Spinal cord (tissue), 10 donors: Measurements from ENCODE around the gene PSMB3. TPM values are rescaled to one million over a fixed set of nuclear protein-coding genes. Genes with fewer than 3 reads are reported as not detected.

ENCODE experiments used
- DNase-seq, 6 donors: peaks; one replicate each; pipeline versions ENCODE4 v3.0.0 to v3.0.0-alpha.2; 2013 to 2015; ENCODE audit warnings: low spot score in 6 of 6, low read depth in 4 of 6
- H3K27ac ChIP-seq: one replicate; pipeline ENCODE4 v1.5.1; 2013; ENCODE audit warnings: low read depth, low read length, control low read depth
- H3K27me3 ChIP-seq: one replicate; pipeline ENCODE4 v1.6.1; 2013; ENCODE audit warnings: low read length; ENCODE audit not compliant: control insufficient read depth, insufficient read depth
- H3K36me3 ChIP-seq: one replicate; pipeline ENCODE4 v1.6.1; 2013; ENCODE audit warnings: low read length; ENCODE audit not compliant: control insufficient read depth, insufficient read depth
- H3K4me1 ChIP-seq: one replicate; pipeline ENCODE4 v1.6.1; 2013; ENCODE audit warnings: low read length; ENCODE audit not compliant: control insufficient read depth, insufficient read depth
- H3K4me3 ChIP-seq: one replicate; pipeline ENCODE4 v1.5.1; 2013; ENCODE audit warnings: low read depth, low read length, control low read depth
- H3K9me3 ChIP-seq: one replicate; pipeline ENCODE4 v1.6.1; 2013; ENCODE audit warnings: low read length; ENCODE audit not compliant: control insufficient read depth, insufficient read depth
- WGBS: methylation state at CpG from one replicate; pipeline ENCODE4 v1.1.5; 2013; ENCODE audit warnings: missing lambda C conversion rate; ENCODE audit not compliant: insufficient coverage; 5-methylcytosine and 5-hydroxymethylcytosine counted together
- polyA plus RNA-seq, 2 donors: library from polyadenylated mRNA; unstranded; fragments of 120-200 nt; gene quantifications; one replicate each; pipeline ENCODE4 v1.2.1, GENCODE V29; 2013; ENCODE audit not compliant: insufficient read length in 2 of 2
- total RNA-seq, 2 donors: library from RNA; depleted of rRNA in 1 of 2; stranded (reverse); fragments of 120-200 nt in 1 of 2; fragments of >200 nt in 1 of 2; gene quantifications; one replicate each; pipeline versions ENCODE4 v1.2.3 to v1.2.4, GENCODE V29; 2013 to 2014
- donor health status: healthy.

Gene PSMB3
- total and polyA plus RNA-seq, 4 donors: 120 to 241 (median 136) TPM

GRCh38 chr17:38748892-38749222 lies 3.7 kb upstream of the PSMB3 start:
- peak overlapping the region; percentile 93 for H3K27ac ChIP-seq
- H3K4me1 ChIP-seq: peaks cover 74% of the 10 kb centered on the region
- H3K9me3 ChIP-seq: no peaks in the 10 kb centered on the region
- H3K27me3 ChIP-seq: no peaks in the 10 kb centered on the region
- H3K4me3 ChIP-seq: peak overlapping the region; percentile 97
- 0% methylated on average over 32 of the region's 32 CpGs for WGBS
- no peaks in the 10 kb centered on the region for H3K36me3 ChIP-seq
- no peak for DNase-seq

GRCh38 chr17:38749223-38750043 lies 3.1 kb upstream of the PSMB3 start:
- Histone ChIP-seq H3K27me3 (no peaks in the 10 kb centered on the region), H3K4me3 (peak overlapping the region; percentile 97), H3K27ac (peak overlapping the region; percentile 93), H3K9me3 (no peaks in the 10 kb centered on the region), H3K36me3 (no peaks in the 10 kb centered on the region), H3K4me1 (peaks cover 72% of the 10 kb centered on the region)
- WGBS: under 1% methylated on average over 79 of the region's 79 CpGs
- DNase-seq: peak in 2 of 6 donors; percentile 85 to 88

DNA sequence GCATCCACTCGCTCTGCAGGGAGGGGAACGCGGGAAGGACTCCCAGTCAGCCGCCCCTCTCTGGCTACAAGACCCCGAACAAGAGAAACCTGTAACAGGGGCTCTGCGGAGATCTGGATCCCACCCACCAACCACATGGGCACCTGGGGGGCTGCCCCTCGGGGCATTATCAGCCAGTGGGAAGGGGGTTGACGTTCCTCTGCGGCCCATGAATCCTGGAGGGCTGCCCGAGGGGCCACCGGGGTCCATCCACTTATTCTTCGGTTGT lies 2.6 kb upstream of the PSMB3 start:
- Histone ChIP-seq H3K27me3 (no peaks in the 10 kb centered on the region), H3K4me3 (peak overlapping the region; percentile 97), H3K9me3 (no peaks in the 10 kb centered on the region), H3K4me1 (peaks cover 68% of the 10 kb centered on the region), H3K36me3 (peaks cover 2% of the 10 kb centered on the region), H3K27ac (peak overlapping the region; percentile 93)
- 0% methylated on average over 10 of the region's 12 CpGs for WGBS
- no peak for DNase-seq

DNA sequence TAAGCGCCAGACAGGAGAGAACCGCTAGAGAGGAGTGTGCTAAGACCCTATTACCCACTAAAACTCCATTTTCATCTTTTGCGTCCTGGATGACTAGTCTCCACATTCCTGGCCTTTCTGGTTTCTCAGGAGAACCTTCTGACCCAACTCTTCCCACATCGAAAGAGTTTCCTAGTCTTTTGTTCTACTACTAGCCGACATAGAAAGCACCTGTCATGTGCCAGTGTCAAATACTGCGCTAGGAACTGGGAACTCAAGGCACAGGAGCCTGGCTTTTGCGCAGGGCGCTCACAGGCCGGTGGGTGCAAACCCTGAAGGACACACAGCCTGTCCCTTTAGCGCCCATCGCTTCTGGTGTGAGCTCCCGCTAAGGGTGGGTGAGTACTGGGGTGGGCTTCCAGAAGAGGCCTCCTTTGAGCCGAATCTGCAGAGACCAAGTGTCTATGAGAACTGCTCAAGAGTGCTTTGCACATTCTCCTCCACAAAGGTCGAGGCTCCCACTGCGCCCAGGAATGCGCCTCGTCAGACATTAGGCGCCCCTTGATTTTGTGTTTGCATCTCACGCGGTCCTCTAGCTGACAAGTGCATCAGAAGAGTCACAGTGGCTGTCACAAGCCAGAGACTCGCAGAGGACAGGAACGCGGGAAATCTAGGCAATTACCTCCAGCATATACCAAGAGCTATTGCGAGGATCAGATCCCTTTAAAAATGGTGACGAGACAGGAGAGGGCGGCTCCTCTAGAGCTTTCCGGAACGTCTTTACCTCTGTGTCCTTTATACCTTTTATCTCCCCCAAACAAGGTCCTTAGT lies 2.0 kb upstream of the PSMB3 start:
- Histone ChIP-seq H3K27me3 (no peaks in the 10 kb centered on the region), H3K4me3 (peak overlapping the region; percentile 97), H3K36me3 (peaks cover 7% of the 10 kb centered on the region), H3K9me3 (no peaks in the 10 kb centered on the region), H3K27ac (peak overlapping the region; percentile 93), H3K4me1 (peaks cover 63% of the 10 kb centered on the region)
- DNase-seq: peak in 2 of 6 donors; percentile 70 to 91
- WGBS: 9% methylated on average over 25 of the region's 28 CpGs

DNA sequence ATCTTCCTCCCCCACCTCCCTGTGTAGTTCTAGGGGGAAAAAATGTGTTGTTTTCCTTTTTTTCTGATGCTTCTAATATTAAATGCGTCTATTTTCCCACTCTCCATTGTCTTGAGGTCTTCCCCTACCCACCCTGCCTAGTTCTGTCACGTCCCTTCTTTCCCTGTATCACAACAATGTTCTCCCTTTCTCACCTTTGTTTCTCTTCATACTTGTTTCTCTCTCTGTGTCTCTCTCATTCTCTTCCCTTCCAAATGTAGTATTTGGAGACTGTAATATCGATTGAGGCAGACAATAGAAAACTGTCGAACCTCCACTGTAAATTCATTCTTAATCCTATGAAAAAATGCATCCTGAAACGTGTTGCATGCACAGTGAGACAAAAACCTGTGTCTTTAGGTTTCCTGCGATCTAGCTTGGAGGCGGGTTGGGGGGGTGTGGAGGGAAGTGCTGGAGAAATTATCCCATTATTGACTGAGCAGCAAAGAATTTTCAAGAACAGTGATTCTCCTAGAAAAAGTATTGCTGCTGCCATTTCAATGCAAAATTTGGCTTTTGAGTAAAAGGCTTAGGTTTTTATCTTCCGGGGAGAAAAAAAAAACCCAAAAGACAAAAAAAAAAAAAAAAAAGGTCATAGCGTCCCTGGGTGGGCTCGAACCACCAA lies 1.3 kb upstream of the PSMB3 start:
- no peak for DNase-seq
- Histone ChIP-seq H3K27me3 (no peaks in the 10 kb centered on the region), H3K4me3 (peak overlapping the region; percentile 97), H3K4me1 (peaks cover 56% of the 10 kb centered on the region), H3K27ac (peak overlapping the region; percentile 93), H3K9me3 (no peaks in the 10 kb centered on the region), H3K36me3 (peaks cover 15% of the 10 kb centered on the region)
- WGBS: 9% methylated on average over 6 of the region's 10 CpGs

DNA sequence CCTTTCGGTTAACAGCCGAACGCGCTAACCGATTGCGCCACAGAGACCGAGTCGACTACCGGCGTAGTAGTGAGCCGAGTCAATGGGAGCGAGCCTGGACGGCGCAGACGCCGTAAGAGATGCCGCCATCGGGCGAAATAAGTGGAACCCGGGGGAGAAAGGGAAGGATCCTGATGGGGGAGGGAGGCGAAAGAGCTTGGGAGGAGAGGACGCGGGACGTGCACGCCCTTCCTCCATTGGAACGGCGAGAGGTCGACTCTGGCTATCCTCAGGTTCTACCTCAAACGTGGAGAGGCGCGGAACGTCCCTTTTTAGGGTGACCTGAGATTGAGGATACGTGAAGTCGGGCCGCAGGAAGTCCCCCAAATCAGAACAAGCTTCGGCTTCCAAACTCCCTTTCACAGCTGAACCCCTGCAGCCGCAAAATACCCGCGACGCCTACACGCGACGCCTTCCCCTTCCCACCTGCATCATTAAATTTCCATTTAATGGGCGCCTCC lies 683 bp upstream of the PSMB3 start:
- Histone ChIP-seq H3K4me3 (peak overlapping the region; percentile 97), H3K27me3 (no peaks in the 10 kb centered on the region), H3K36me3 (peaks cover 21% of the 10 kb centered on the region), H3K9me3 (no peaks in the 10 kb centered on the region), H3K27ac (peak overlapping the region; percentile 93), H3K4me1 (peaks cover 50% of the 10 kb centered on the region)
- peak in 2 of 6 donors; percentile 96 to 97 for DNase-seq
- WGBS: 0% methylated on average over 44 of the region's 44 CpGs

DNA sequence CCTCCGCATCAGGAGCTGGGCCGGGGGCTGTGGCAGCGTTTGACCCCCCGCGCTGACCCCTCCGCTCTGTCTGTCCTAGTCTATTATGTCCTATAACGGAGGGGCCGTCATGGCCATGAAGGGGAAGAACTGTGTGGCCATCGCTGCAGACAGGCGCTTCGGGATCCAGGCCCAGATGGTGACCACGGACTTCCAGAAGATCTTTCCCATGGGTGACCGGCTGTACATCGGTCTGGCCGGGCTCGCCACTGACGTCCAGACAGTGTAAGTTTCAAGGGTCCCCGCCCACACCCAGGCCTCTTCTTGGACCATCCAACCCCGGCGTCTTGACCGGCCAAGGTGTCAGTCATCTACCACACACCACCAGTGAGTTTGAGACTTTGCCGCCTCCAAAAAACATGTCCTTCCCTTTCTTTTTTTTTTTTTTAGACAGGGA lies 548 bp downstream of the PSMB3 start:
- Histone ChIP-seq H3K9me3 (no peaks in the 10 kb centered on the region), H3K4me3 (peak overlapping the region; percentile 97), H3K36me3 (peaks cover 24% of the 10 kb centered on the region), H3K4me1 (peaks cover 46% of the 10 kb centered on the region), H3K27ac (peak overlapping the region; percentile 91), H3K27me3 (no peaks in the 10 kb centered on the region)
- WGBS: 7% methylated on average over 22 of the region's 22 CpGs
- DNase-seq: no peak

- peaks cover 70% of the 10 kb centered on the region for H3K36me3 ChIP-seq
- H3K9me3 ChIP-seq: no peaks in the 10 kb centered on the region
- no peak overlapping the region for H3K27ac ChIP-seq
- H3K4me1 ChIP-seq: no peaks in the 10 kb centered on the region
- whole genome bisulfite sequencing: 56% methylated on average over 4 of the region's 4 CpGs
- H3K4me3 ChIP-seq: no peak overlapping the region
- no peaks in the 10 kb centered on the region for H3K27me3 ChIP-seq
- DNase-seq: no peak
Measured at GRCh38 chr17:38761612-38762011, 9.1 kb downstream of the PSMB3 start.

DNA sequence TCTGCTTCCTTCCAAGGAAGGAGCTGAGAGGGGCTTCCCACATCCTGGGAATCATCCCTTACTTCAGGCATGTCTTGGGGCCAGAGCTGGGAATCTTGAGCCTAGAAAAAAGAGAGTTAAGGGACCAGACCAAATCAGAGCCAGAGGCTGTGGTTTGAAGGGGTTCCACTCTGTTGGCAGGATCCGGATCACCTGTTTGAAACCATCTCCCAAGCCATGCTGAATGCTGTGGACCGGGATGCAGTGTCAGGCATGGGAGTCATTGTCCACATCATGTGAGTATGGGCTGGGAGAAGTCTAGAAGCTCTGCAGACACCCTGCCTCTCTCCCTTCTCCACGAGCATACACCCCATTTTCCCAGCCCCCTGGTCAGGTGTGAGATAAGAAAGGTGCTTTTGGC lies 9.7 kb downstream of the PSMB3 start:
- Histone ChIP-seq H3K27ac (no peak overlapping the region), H3K27me3 (no peaks in the 10 kb centered on the region), H3K4me3 (no peak overlapping the region), H3K36me3 (peaks cover 69% of the 10 kb centered on the region), H3K9me3 (no peaks in the 10 kb centered on the region), H3K4me1 (no peaks in the 10 kb centered on the region)
- 92% methylated on average over 1 of the region's 3 CpGs for WGBS
- DNase-seq: no peak
